GM18858 (cell line): Measurements from ENCODE around the gene CNPPD1.

Experiments used
- ATAC-seq: cut with Tn5 transposase; IDR thresholded peaks from one replicate; pipeline ENCODE4 v1.9.1; 2021; ENCODE audit not compliant: unreplicated experiment

The CNPPD1 gene

DNA sequence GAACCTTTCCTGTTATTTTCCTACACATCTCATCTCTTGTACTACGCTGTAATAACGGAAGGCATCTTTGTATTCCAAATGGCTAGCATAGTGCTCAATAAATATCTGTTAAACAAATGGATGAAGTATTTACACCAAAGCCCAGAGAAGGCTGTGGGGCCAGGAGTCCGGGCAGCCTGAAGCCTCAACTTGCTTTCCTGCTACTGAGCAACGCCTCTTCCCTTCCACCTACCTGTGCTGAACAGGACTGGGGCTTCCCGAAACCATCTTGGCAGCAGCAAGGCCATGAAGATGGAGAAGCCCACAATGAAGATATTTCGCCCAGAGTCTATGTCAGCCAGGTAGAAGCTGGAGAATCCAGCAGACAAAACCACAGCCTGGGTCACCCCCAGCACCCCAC is 13.6 kb downstream of the CNPPD1 start:
- no peak for ATAC-seq

DNA sequence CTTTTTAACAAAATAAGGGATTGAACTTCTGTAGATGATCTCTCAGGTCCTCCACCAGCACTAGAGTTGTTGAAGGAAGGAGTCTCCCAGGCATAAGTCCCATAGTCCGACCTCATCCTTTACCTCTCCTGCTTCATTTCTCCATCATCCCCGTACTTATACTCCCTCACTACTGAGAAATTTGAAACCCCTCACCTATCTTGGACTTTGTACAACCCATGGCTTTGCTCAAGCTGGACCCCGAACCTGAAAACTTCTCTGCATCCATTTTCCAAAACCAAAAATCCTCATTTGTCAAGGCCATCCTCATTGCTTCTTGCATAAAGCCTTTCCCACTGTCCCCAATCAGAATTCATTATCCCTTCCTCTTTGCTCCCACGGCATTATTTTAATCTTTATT is 15.6 kb downstream of the CNPPD1 start:
- ATAC-seq: no peak

DNA sequence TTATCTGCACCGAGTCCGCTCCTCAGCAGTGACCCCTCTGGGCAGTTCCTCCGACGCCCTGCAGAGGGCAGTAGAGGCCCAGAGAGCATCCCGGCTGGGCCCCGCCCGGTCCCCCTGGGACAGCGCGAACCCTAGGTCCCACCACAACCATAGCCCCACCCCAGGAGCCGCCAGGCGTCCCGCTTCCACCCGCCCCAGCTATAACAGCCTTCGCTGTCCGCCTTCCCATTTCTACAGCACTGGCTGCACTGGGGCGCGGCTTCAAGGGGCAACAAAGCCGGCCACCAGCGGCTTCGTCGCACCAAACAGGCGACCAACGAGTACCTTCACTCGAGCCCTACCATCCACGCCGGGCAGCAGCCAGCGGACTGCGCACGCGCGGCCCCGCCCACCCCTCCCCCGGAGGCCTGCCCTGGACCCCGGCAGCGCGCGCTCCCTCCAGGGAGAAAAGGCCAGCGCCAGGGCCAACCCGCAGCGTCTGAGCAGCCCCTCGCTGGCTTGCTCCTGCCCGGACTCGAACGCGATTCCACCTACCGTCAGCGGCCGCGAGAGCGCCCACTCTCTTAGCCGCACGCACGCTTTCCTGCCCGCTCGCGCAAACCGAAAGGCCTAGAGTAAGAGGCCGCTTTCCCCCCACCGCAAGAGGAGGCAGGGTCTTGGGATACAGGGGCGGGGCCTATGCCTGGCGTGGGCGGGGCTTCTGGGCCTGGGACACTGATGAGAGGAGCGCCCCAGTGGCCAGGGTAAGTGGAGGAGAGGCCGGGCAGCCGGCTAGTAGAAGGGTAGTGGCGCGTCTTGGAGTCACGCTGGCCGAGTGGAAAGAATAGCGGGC is 16.3 kb downstream of the CNPPD1 start, which contains the start of gene NHEJ1:
Gene NHEJ1, minus strand, starts transcription at position 630 of the 832 bp plus-strand sequence. CDS start 2,453 bp downstream, outside the sequence.
- ATAC-seq: peak; percentile 77

DNA sequence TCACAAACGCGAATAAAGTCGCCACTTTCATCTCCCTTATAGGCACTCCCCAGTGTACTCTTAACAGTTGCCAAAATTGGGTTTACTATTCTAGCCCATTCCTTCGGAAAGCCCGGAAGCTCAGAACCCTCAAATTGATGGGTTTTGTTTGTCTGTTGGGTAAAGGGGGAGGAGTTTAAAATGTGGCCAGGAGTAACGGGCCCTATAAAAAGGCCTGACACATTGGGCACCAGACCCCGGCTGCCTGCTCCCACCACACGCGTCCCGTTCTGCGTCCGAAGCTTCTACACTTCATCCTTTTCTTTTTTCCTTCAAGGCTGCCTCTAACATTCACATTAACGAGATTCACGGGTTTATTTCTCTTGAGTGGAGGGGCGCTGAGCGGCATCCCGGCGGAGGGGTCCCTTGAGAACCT is 16.9 kb downstream of the CNPPD1 start:
- no peak for ATAC-seq

DNA sequence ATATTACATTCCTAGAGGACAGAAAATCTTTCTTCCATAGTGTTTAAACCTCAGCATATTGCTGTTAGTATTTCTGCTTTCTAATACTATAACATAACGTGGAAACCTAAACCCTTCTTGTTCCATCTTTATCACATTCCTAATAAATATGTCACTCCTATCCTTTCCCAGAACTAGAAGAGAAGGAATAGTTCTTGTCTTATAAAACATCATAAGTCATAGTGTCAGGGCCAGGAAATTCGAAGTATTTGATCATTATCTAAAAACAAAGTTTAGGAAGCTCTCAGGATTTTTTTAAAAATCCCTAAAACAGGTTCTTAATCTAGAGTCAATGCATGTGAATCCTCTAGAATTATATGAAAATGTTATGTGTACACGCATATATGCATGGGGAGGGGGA is 18.1 kb downstream of the CNPPD1 start:
- ATAC-seq: no peak

DNA sequence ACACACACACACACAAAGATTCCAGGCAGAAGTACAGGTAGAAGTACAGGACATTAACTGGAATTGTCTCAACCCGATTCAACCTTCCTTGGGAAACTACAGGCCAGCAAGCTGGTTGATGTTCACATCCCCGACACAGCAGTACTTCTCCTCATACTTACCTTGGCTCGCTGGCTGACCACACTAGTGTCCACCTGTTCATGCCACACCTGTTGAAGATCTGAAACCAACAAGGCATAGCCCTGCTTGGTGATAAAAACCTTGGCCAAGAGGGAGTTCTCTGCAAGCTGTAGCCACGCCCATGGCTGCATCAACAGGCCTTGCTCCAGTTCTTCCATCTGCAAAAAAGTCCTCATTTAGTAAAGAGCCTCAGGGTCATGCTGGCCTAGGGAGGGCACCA is 18.7 kb downstream of the CNPPD1 start:
- ATAC-seq: no peak

DNA sequence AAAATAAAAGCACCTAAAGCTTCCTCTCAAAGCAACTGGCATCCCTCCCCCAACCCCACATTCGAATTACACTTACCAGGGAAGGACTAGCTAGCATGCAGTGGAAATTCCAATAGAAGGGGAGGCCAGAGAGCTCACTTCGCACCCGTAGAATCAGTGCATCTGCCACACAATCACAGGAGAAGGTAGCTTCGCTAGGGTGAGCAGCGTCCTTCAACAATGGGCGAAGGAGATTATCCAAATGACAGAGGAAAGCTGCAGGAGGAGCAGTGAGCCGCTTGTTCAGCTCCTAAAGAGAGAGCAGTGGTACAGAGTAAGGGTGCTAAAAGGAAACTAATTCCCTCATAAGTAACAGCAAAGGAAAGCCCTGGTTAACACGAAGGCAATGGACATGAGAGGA is 19.3 kb downstream of the CNPPD1 start:
- no peak for ATAC-seq

DNA sequence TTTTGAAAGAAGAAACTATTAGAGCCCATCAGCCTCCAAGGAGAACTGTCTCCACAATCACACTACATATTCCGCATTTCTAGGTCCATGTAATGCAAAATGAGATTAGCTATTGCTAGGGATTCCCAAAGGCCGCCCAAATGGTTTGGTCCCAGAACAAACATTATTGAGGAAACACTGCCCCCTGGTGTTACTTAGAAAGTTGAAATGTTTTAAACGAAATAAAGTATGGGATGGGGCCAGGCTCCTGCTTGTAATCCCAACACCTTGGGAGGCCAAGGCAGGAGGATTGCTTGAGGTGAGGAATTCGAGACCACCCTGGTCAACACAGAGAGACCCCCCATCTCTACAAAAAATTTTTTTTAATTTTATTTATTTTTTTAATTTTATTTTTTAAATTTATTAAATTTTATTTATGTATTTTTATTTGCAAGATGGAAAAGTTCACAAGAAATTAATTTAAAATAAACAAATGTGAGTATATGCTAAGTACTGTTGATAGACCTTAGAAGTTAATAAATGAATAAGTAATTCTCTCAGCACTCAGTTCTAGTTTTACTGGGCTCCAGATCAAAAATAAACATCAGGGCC is 21.6 kb downstream of the CNPPD1 start:
- no peak for ATAC-seq

DNA sequence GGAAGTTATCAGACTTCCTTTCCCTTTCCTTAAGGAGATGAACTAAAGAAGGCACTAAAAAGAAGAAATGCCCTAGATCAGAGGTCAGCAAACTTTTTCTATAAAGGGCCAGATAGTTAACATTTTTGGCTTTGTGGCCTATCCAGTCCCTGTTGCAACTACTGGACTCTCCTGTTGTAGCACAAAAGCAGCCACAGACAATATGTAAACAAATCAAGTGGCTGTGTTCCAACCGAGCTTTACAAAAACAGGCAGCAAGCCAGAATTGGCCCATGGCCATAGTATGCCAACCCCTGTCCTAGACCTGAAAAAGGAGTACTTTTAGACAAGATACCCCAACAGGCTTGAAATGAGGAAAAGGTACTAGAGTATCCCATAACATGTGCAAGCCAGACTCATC is 27.1 kb downstream of the CNPPD1 start:
- ATAC-seq: no peak

DNA sequence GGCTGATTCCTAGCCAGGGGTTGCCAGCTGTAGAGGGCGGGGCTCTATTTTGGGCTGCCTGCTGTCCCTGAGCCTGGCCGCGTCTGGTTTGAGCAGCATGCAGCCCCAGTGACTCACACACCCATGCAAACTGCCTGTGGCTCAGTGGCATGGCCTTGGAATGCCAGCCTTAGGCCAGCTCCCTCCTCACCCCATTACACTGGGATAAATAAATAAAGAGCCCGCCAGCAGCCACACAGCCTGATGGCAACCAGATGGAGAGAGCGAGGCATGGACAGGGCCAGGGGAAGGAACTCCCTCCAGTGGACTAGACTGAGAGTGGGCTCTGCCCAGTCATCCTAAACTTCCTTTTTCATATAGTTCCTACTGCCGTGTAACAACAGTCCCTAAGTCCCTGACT is 34.4 kb downstream of the CNPPD1 start:
- ATAC-seq: no peak

DNA sequence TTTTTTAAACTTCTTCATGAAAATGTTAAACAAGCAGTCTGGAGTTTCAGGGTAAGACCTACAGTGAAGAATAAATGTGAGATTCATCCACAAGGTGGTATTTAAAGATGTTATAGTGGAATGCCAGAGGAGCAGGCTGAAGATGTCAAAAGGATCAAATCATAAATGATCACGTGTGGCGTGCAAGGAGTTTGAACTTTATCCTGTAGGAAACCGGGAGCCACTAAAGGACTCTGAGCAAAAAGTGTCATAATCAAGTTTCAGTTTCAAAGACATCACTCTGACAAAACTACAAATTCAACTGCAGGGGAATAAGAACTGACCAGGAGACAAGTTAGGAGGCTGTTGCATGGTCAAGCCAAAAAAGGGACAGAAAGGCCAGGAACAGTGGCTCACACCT is 36.0 kb downstream of the CNPPD1 start:
- no peak for ATAC-seq

DNA sequence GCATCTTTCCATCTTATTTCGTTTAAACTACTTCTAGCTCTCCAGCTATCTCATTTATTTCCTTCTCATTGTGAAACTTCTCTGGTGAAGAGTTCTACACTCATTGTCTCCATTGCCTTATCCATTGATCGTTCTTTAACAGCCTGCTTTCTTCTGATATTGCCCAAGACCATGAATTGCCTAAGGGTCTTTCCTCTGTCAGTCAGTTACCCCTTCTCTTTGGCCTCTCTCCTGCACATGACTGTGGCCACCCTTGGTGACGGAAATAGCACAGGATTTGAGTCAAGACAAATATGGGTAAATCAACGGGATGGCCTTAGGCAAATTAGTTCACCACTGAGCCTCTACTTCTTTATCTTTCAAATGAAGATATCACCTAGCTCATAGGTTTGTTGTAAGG is 42.7 kb downstream of the CNPPD1 start:
- ATAC-seq: no peak

DNA sequence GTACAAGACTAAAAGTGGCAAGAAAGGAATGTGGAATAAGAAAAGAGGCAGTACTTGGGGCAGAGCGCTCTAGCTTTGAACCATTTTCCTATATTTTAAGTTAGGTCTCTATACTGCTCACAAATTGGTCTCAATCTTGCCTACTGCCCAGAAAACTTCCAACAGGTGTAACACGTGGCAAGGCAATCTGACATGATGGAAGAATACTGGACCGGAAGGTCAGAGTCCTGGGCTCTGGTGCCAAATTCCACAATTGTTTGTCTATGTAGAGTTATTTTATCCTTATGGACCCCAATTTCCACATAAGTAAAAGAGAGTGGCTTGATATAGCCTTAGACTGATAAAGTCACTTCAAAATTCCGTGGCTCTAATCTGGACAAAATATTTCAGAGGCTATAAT is 45.0 kb downstream of the CNPPD1 start:
- no peak for ATAC-seq

DNA sequence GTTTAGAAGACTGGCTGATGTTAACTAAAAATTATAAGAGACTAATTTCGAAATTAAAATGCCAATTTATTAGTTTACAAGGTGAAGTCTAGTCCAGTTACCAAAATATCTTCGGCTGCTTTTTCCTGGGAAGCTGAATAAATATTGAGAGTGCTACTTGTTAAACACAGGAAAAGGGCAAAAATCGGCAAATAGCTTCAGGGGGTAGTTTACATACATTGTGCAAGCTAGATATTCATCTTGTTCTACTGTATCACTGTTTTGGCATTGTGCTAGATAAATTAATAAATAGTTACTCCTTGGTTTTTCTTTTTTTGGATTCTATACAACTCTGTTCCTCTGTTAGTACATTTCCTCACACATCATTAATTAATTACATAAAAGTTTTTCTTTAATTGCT is 45.4 kb downstream of the CNPPD1 start:
- ATAC-seq: no peak

DNA sequence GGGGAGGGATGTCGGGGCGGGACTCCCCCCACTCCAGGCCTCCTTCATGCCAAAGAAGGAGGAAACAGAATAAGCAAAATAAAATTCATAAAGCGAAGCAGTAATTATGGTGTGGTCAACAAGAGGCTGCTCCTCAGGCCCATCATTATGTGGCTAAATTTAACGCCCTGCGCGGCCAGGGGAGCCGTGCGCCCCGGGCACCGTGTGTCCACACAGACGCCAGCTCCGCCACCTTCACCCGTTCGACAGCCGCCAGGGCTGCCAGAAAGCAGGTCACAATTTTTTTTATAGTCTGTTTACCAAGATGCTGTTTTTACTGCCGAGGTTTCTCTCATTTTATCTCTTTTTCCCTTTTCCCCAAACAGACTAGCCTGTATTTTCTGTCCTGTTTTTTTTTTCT is 47.1 kb downstream of the CNPPD1 start:
- no peak for ATAC-seq

DNA sequence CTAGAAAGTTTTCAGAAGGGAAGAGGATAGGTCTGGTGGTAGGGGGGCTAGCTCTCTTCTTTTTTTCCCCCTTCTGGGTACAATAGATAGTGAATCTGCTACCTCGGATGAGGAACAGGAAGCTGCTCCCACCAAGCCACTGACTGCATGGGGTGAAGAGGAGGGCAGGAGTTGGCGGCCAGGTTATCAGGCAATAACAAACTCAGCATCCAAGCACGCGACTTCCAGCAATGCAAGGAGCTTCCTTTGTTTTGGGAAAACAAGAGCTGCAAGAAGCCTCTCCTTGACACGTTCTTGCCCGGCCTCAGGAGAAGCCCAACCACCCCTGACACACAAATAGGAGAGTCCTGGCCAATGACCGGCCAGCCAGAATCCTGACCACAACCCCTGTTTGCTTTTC is 48.3 kb downstream of the CNPPD1 start:
- ATAC-seq: no peak

DNA sequence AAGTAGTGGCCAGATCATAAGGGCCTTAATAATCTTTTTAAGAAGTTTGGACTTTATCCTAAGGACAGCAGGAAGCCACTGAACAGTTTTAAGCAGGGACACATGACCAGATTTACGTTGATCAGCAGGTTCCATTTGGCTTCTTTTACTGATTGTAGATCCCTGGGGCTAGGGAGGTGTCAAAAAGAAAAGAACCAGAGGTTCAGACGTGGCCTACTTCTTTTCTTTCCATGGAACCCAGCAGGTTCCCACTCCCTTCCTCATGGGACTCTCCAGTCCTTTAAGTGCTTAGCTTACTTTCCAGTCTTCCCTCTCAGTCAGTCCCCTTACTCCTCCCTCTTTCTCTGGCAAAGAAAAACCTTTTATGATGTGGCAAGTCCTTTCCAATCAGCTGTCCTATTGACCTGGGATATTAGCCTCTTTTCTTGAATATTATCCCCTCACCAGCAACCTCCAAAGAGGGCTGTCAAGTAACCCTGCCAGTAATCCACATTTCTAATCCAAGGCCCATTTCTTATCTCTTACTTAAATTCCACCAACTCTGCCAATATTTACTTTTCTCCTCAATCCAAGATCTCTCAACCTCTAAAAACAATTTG is 49.6 kb downstream of the CNPPD1 start:
- ATAC-seq: no peak

DNA sequence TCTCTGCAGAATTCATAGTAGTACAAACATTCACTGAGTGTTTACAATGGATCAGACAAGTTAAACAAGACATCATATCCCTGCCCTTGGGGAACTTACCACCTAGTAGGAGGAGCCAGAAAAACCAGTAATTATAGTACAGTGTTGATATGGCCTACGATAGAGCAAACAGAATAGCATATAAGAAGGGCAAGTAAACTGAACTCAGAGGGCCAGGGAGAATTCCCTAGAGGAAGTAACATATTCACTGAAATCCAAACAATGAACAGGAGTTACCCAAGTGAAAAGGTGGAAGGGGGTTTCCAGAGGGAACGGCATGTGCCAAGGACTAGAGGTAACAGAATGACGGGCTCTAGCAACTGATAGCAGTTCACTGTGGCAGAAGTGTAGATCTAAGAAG is 50.2 kb downstream of the CNPPD1 start:
- ATAC-seq: no peak

DNA sequence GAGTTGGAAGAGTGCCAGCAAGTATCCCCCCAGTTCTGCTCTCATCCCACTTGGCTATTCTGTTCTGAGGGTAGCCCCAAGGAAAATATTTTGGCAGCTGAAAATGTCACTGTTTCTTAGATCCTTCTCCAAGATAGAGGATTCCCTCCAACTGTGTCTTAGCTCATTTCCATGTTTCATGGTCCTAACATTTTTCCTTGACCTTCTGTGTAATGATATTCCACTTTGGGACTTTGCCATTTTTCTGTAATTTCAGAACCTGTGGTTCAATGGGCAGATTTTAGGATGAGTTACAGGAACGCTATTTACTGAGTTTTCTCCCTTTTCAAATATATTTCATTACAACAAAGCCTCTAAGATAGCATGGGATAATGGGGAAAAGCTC is 50.8 kb downstream of the CNPPD1 start:
- no peak for ATAC-seq

DNA sequence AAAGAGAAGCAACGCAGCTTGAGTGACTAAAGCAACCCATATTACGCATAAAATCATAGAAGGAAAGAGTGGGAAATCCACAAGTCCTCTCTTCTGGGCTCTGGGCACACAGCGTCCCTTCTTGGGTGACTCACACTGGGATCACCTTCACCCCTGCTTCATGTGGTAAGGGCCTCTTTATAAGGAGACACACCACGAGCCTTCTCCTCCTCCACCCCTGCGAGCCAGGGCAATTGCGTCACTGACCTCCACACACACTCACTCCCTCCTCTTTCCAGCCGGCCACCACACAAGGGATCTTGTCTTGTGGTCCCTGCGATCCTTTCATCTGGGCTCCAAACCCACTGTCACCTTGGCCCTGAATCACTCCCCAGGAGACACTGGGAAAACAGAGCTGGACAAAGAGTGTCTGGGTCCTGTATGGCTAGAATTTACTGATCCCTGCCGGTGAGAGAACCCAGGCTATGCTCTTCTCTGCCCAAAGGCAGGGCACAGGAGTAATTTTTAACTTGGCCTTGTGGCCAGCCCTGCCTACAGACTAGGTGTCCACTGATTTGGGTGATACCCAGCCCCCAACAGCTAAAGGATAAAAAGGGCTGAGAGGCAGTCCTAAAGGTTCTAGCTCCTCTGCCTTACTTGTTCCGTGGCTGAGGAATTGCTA is 51.4 kb downstream of the CNPPD1 start:
- no peak for ATAC-seq

DNA sequence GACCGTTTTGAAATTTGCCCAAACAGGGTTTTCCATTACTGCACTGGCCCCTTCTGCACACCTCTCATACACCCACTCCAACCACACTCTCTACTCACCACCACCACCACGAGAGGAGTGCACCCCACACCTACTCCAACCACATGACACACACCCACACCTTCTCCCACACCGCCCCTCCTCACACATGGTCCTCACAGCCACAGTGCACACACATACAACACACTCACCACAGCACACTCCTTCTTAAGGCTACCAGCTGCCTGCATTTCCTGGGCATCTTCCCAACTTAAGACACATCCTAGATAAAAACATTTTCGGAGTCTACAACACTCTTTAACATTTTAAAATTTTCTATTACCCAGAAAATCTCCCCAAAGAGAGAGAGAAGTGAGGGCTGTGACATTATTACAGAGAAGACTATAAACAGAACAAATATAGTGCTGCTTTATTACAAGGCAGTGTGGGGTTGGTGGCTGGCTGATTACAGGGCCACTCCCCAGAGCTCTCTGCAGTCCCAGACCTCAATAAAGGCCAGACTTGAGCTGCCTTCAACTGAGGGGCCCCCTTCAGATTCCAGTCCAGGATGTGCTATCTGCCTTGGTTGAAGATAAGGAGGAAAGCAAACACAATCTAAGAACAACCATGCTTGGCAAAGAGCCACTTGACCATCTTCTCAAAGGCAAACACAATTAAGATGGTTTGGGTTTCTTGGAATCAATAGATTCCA is 52.2 kb downstream of the CNPPD1 start:
- no peak for ATAC-seq
